Fibroblast of lung (primary cell): ENCODE measurements around the gene EEFSEC. TPM values are rescaled to one million over a fixed set of nuclear protein-coding genes. Genes with fewer than 3 reads are reported as not detected.
A peak's percentile ranks its signal among the peaks of the same experiment; 100 is the strongest.

Source experiments
- DNase-seq, 2 donors: peaks; one replicate each; pipeline versions ENCODE4 v3.0.0 to v3.0.0-alpha.2; 2010; ENCODE audit warnings: low read depth in 2 of 2
- H2AFZ ChIP-seq: 2 replicates; pipeline ENCODE4 v1.5.1; 2012; ENCODE audit warnings: low read length, control low read depth, inconsistent platforms
- H3K27ac ChIP-seq: 2 replicates; pipeline ENCODE4 v1.5.1; 2011; ENCODE audit warnings: low read length, control low read depth; ENCODE audit not compliant: insufficient read depth
- H3K27me3 ChIP-seq: 2 replicates; pipeline ENCODE4 v1.5.1; 2011; ENCODE audit warnings: mild to moderate bottlenecking, low read length; ENCODE audit not compliant: control insufficient read depth, insufficient read depth
- H3K36me3 ChIP-seq: 2 replicates; pipeline ENCODE4 v1.5.1; 2011; ENCODE audit warnings: low read length; ENCODE audit not compliant: control insufficient read depth, insufficient read depth
- H3K4me1 ChIP-seq: 2 replicates; pipeline ENCODE4 v1.5.1; 2011; ENCODE audit warnings: low read length; ENCODE audit not compliant: control insufficient read depth, insufficient read depth; ENCODE audit errors: extremely low read depth
- H3K4me2 ChIP-seq: 2 replicates; pipeline ENCODE4 v1.5.1; 2011; ENCODE audit warnings: low read length, control low read depth; ENCODE audit not compliant: insufficient read depth; ENCODE audit errors: extremely low read depth
- H3K4me3 ChIP-seq, 4 experiments: fragments of 200-600 bp in 1 of 4; sonication (generic) in 1 of 4; replicated peaks in 1 of 4; 2 replicates each; pipeline ENCODE4 v1.5.1; 2011 to 2016; ENCODE audit warnings: low read length in 4 of 4, low read depth in 3 of 4, mild to moderate bottlenecking in 3 of 4, control low read depth in 2 of 4, inconsistent platforms in 1 of 4, mixed read lengths in 1 of 4; ENCODE audit not compliant: insufficient read depth in 1 of 4; ENCODE audit errors: control extremely low read depth in 1 of 4
- H3K79me2 ChIP-seq: 2 replicates; pipeline ENCODE4 v1.5.1; 2012; ENCODE audit warnings: mild to moderate bottlenecking, low read length, inconsistent platforms; ENCODE audit not compliant: control insufficient read depth, insufficient read depth
- H3K9ac ChIP-seq: 2 replicates; pipeline ENCODE4 v1.5.1; 2011; ENCODE audit warnings: mild to moderate bottlenecking, low read length, control low read depth; ENCODE audit not compliant: insufficient read depth
- H3K9me3 ChIP-seq: 2 replicates; pipeline ENCODE4 v1.5.1; 2012; ENCODE audit warnings: low read depth, low read length; ENCODE audit not compliant: control insufficient read depth, insufficient read depth
- H4K20me1 ChIP-seq: 2 replicates; pipeline ENCODE4 v1.5.1; 2011; ENCODE audit warnings: low read length; ENCODE audit not compliant: control insufficient read depth, insufficient read depth; ENCODE audit errors: extremely low read depth
- CTCF ChIP-seq, 2 donors: IDR thresholded peaks in 1 of 2; conservative IDR thresholded peaks in 1 of 2; 1 replicate in 1 of 2; 2 replicates in 1 of 2; pipeline ENCODE4 v1.5.1; 2011 to 2012; ENCODE audit warnings: low read length in 2 of 2, control low read depth in 1 of 2, inconsistent platforms in 1 of 2, low read depth in 1 of 2, mild to moderate bottlenecking in 1 of 2
- EZH2 ChIP-seq: IDR thresholded peaks from 2 replicates; pipeline ENCODE4 v1.5.1; 2012; ENCODE audit warnings: low read length, control low read depth, mild to moderate bottlenecking; ENCODE audit errors: missing control alignments
- polyA plus RNA-seq, 2 donors: library from polyadenylated mRNA; depleted of rRNA in 1 of 2; stranded (reverse) in 1 of 2; unstranded in 1 of 2; fragments of >200 nt; gene quantifications; 2 replicates each; pipeline ENCODE4 v1.2.1, GENCODE V29; 2011 to 2012; ENCODE audit warnings: missing spikeins in 1 of 2
- total RNA-seq: library from RNA; depleted of rRNA; stranded (reverse); fragments of >200 nt; gene quantifications from 2 replicates; pipeline ENCODE4 v1.2.1, GENCODE V29; 2014

Gene EEFSEC
- total and polyA plus RNA-seq, 2 donors (not counting 1 experiment from before 2014, with no cell fraction given) = 2.6 to 5.0 TPM

GRCh38 chr3:128201158-128201755 lies 48.0 kb downstream of the EEFSEC start:
- no peaks in the 10 kb centered on the region for H3K9me3 ChIP-seq
- H3K4me1 ChIP-seq = no peaks in the 10 kb centered on the region
- H3K9ac ChIP-seq = no peak overlapping the region
- H3K36me3 ChIP-seq = no peaks in the 10 kb centered on the region
- no peak overlapping the region for H3K4me2 ChIP-seq
- H3K27ac ChIP-seq = no peak overlapping the region
- no peak overlapping the region for H2AFZ ChIP-seq
- peak in 1 of 2 donors; percentile 22 for DNase-seq
- no peaks in the 10 kb centered on the region for H3K79me2 ChIP-seq
- no peaks in the 10 kb centered on the region for H3K27me3 ChIP-seq
- no peak overlapping the region for H3K4me3 ChIP-seq
- no peak for TF ChIP-seq EZH2
- TF ChIP-seq CTCF (conservative IDR thresholded peaks at IDR 0.05 in 1 of 2, IDR thresholded peaks at IDR 0.05 in 1 of 2; ENCODE audit: low read depth in 1 of 2, low read length in 2 of 2) = no peak
- no peaks in the 10 kb centered on the region for H4K20me1 ChIP-seq

DNA sequence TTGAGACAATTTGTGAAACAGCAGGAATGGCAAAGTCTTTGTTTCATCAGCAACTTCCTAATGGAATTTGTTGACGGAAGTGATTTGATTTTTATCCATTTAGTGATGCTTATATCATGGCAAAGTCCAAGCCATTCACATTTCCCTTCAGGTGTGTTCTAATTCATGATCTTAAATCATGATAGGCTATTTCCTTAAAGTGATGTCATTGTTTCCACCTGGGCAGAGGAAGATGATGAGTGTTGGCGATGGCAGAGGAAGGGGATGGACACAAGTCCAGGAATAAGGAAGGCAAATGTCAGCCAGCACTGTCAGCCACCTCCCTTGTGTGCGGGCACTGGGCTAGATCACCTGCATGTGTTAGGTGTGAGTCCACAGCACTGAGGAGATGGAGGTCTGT lies 49.9 kb downstream of the EEFSEC start:
- no peaks in the 10 kb centered on the region for H4K20me1 ChIP-seq
- no peak for DNase-seq
- no peak for TF ChIP-seq CTCF (conservative IDR thresholded peaks at IDR 0.05 in 1 of 2, IDR thresholded peaks at IDR 0.05 in 1 of 2; ENCODE audit: low read depth in 1 of 2, low read length in 2 of 2)
- TF ChIP-seq EZH2 = no peak

DNA sequence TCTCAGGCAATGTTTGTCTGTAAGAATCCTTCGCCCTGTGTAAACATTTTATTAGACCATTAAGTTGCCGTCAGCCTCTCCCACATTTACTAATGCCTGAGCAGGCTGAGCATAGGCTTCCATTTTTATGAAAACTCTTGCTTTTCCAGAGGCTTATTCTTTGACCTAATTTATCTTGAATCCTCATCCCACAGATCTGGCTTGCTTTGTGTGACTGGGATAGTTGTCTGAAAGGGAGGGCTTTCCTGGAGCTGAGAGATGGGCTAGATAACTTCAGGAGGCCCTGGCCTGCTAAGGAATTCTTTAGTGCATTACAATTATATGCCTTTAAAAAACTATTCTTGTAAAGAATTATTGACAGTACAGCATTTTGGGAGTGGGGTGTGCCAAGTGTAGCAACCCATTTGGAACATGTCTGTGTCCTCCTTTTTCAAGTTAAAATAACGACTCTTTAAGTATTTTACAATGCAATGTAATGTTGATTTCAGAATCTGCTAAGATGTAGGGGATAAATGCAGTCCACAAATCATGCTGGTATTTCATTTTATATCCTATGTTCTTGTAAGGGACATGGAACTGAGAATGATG lies 52.4 kb downstream of the EEFSEC start:
- Histone ChIP-seq H3K4me1 (no peaks in the 10 kb centered on the region), H3K36me3 (no peaks in the 10 kb centered on the region), H3K27me3 (no peaks in the 10 kb centered on the region), H3K9ac (no peak overlapping the region), H3K79me2 (no peaks in the 10 kb centered on the region), H3K4me2 (no peak overlapping the region), H2AFZ (no peak overlapping the region), H4K20me1 (no peaks in the 10 kb centered on the region), H3K4me3 (no peak overlapping the region), H3K9me3 (no peaks in the 10 kb centered on the region), H3K27ac (no peak overlapping the region)
- TF ChIP-seq CTCF (conservative IDR thresholded peaks at IDR 0.05 in 1 of 2, IDR thresholded peaks at IDR 0.05 in 1 of 2; ENCODE audit: low read depth in 1 of 2, low read length in 2 of 2) (no peak), EZH2 (no peak)
- DNase-seq = no peak

More for the DNA sequence above, 49.9 kb downstream of the EEFSEC start:
- Histone ChIP-seq H3K27me3 (no peaks in the 10 kb centered on the region), H2AFZ (no peak overlapping the region), H3K36me3 (no peaks in the 10 kb centered on the region), H3K27ac (no peak overlapping the region), H3K4me2 (no peak overlapping the region), H3K79me2 (no peaks in the 10 kb centered on the region), H3K4me3 (no peak overlapping the region), H3K9me3 (no peaks in the 10 kb centered on the region), H3K4me1 (no peaks in the 10 kb centered on the region), H3K9ac (no peak overlapping the region)
